NK-92 (cell line): Measurements from ENCODE around the gene TACC3.

Experiments
- DNase-seq: peaks from one replicate; lab custom pipeline; 2025; ENCODE audit not compliant: unreplicated experiment; lab: John Stamatoyannopoulos, UW

The TACC3 gene

DNA sequence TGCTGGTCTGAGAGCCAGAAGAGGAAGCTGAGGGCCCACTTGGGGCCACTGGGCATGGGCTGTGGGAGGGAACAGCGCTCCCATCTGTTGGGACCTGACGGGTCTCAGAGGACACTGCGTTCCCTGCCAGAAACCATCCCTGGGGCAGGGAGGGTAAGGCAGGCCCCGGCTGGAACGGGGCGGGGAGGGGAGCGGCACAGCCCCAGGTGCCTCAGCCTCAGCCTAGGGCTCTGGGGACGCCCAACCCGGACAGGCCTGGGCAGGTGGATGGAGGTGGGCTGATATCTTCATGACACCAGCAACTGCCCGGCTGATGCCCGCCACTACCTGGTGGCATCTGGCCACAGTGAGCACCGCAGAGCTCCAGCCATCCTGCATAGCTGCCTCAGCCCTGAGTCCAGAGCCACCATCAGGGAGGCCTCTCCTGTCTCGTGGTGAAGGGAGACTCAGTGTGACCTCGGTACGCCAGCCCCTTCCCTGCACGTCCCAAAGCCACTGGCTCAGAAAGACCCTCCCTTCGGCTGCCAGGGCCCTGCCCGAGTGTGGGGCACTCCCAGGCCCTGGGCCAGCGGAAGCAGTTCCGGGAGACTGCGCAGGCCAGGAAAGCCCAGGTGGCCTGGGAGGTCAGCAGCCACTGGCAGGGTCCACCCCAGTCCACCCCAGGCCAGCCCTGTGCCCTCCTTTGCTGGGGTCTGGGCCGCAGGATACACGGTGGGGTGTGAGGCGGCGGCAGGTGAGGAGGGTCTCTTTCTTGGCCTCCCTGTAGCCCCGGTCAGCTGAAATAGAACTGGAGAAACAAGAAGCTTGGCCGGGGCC, 37.2 kb downstream of the TACC3 start:
- DNase-seq, result no peak

DNA sequence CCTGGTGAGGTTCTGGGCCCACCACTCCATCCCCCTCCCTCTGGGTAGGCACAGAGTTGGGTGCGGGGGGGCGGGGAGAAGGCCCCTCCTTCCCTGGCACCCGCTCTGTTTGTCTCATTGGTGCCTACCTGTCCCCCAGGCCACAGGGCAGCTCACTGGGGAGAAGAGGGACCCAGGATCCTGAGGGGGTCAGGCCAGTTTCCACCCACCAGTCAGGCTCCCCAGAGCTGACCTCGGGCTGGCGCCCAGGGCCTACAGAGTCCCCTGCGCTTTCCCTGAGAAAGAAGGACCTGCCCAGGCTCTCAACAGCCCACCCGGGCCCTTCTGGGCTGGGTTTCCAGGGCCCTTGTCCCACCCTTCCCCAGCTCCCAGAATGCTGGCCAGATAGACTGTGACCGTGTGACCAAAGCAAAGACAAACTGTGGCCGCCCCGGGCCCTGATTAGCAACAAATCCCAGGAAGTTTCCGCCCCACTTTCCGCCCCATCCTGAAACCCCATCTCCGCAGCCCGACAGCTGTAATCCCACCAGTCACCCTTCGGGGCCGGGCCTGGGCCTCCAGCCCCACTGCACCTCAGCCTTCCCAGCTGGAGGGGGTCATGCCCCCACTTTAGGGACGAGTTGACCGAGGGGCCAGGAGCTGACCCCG, 38.0 kb downstream of the TACC3 start:
- DNase-seq, result no peak

- DNase-seq, result no peak
Measured at GRCh38 chr4:1759818-1760223, 38.5 kb downstream of the TACC3 start.

- DNase-seq, result no peak
Measured at GRCh38 chr4:1760521-1761071, 39.3 kb downstream of the TACC3 start.

GRCh38 chr4:1761130-1761689, 39.9 kb downstream of the TACC3 start:
- DNase-seq, result no peak

DNA sequence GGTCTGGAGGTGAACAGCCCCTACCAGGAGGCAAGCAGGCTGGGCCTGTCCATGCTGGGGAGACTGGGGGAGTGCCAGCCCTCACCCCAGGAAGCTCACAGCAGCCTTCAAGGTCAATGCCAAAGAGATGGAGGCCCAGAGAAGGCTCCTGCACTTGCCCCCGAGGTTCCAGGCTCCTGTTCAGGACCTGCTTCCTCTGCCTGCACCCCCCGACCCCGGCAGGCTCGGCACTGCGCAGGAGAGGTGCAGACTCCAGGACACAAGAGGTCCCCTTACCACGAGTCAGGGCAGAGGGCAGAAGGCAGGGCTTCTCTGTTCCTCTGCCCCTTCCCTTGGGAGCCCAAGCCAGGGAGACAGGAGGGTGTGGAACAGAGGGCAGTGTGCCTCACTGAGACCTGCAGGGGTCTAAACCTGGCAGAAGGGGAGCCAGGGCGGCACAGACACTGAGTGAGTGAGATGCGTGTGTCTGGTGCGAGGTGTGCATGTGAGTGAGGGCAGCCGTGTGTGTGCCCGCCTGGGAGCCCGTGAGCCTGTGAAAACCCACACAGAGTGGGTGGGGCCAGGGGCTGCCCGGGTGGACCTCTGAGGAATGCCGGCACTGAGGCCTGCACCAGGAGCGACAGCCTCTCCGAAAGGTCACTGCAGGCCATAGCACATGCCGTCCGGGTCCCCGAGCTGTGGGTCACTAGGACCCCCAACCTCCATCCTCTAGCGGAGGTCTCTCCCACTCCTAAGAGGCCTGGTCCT, 41.1 kb downstream of the TACC3 start:
- DNase-seq, result no peak

GRCh38 chr4:1763070-1763549, 41.8 kb downstream of the TACC3 start:
- DNase-seq, result no peak

DNA sequence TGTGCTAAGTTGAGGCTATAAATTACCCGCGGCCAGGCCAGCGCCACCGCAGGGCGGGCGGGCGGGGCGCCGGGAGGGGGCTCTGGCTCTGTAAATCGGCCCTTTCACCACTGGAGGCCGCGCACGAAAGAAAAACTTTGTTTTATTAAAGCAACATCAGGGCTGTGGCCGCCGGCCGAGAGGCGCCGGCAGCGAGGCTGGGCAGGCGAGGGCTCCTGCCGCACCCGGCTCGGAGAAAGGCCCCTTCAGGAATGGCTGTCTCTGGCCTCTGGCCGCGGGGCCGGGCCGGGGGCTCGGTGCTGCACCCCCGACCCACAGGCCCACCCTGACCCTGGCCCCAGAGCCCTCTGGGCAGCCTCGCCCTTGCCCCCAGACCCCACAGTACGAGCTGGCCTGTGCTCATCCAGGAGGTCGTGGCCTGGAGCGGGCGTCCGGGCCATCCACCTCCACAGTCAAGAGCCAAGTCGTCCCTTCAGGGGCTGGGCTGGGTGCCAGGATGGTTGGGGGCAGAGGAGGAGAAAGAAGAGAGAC, 42.3 kb downstream of the TACC3 start:
- no peak for DNase-seq

GRCh38 chr4:1764670-1765069, 43.3 kb downstream of the TACC3 start:
- no peak for DNase-seq

- no peak for DNase-seq
Measured at GRCh38 chr4:1765409-1766072, 44.2 kb downstream of the TACC3 start.

GRCh38 chr4:1766106-1767060, 45.1 kb downstream of the TACC3 start:
- no peak for DNase-seq

- no peak for DNase-seq
Measured at GRCh38 chr4:1767061-1767769, 45.9 kb downstream of the TACC3 start.

- DNase-seq, result no peak
Measured at GRCh38 chr4:1767770-1768366, 46.5 kb downstream of the TACC3 start.

DNA sequence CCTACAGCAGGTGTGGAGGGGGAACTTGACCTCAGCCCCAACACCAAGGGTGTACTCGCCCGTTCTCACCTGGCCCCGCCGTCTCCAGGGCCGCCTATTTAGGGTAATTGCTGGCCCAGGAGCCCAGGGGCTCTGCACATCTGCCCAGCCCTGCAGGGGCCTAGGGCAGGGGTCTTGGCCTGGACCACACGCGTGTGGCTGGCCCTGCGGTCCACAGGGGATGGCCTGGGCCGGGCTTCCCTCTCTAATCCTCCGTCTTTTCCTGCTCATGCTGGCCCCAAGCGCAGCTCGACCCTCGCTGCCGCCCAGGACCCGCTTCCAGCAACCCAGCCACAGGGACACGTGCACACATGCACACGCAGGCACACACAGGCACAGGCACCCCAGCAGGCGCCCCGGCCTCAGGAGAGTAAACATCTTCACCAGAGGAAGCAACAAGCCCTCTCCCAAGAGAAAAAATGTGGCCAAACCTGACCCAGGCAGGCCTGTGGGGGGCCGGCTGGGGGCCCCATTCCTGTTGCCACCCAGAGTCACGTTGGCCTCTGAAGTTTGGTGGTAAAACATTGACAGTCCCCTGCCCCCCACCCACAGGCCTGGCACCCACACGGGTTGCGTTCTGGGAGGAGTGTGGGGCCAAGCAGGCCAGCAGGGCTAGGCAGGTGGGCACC, 47.2 kb downstream of the TACC3 start:
- no peak for DNase-seq

GRCh38 chr4:1769692-1770091, 48.4 kb downstream of the TACC3 start:
- no peak for DNase-seq

DNA sequence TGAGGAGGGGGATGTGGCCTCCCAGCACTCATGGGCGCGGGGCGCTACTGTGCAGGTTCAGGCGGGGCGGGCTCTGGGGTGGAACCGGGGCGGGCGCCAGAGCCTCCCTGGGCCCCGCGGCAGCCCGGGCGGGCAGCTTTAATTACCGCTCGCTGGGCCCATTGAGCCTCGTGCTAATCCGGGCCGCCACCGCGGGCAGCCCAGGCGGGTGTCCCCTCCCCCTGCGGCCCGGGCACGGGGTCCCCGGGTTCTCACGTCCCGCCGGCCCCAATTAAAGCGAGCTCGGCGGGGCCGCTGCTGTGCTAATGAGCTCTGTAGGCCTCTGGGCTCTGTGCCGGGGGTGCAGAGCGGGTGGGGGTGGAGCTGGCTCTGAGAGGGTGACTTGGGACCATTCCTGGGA, 48.9 kb downstream of the TACC3 start:
- no peak for DNase-seq

DNA sequence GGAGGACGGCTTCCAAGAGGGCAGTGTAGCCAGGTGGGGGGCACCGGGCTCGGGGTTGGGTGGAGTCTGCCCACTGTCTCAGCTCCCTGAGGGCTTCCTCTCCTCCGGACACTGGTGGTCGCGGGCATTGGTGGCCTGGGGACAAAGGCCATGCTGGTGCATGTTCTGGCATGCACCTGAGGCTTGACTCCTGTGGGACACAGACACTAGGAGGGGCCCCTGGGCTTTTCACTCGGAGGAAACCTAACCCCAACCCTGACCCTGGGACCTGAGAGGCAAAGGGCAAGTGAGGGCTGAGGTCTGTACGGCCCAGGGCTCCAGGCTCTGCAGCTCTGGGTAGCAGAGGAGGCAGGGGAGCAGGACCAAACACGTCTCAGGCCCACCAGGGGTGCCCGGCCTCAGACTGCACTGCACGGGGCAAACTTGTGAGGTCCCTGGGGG, 49.5 kb downstream of the TACC3 start:
- DNase-seq, result no peak
